Upper lobe of left lung (tissue), 6 donors: ENCODE data around the gene CHAC1. TPM values are rescaled to one million over a fixed set of nuclear protein-coding genes. Genes with fewer than 3 reads are reported as not detected.

ENCODE experiments used
- ATAC-seq, 2 donors: fragments of 200-7000 bp; cut with Tn5 transposase; one replicate each; pipeline ENCODE4 v1.9.1; 2022; ENCODE audit warnings: mild to moderate bottlenecking in 2 of 2, moderate library complexity in 2 of 2; ENCODE audit not compliant: low FRiP score in 2 of 2
- DNase-seq, 2 donors: peaks; one replicate each; pipeline ENCODE4 v3.0.0-alpha.2; 2019 to 2020
- H3K27ac ChIP-seq, 4 donors: fragments of 200-600 bp; sonication (generic); one replicate each; pipeline ENCODE4 v1.5.1; 2016 to 2019
- H3K27me3 ChIP-seq, 4 donors: fragments of 200-600 bp; sonication (generic); one replicate each; pipeline ENCODE4 v1.5.1; 2017 to 2019
- H3K36me3 ChIP-seq, 4 donors: fragments of 200-600 bp; sonication (generic); one replicate each; pipeline ENCODE4 v1.5.1; 2016 to 2019
- H3K4me1 ChIP-seq, 4 donors: fragments of 200-600 bp; sonication (generic); one replicate each; pipeline ENCODE4 v1.5.1; 2018 to 2019
- H3K4me3 ChIP-seq, 4 donors: fragments of 200-600 bp; sonication (generic); one replicate each; pipeline ENCODE4 v1.5.1; 2017 to 2019; ENCODE audit warnings: mild to moderate bottlenecking in 2 of 4, moderate library complexity in 1 of 4
- H3K9me3 ChIP-seq, 4 donors: fragments of 200-600 bp; sonication (generic); one replicate each; pipeline ENCODE4 v1.5.1; 2018 to 2019
- CTCF ChIP-seq, 6 experiments: fragments of 450-650 bp in 4 of 6; fragments of 200-600 bp in 2 of 6; sonication (generic) in 2 of 6; IDR thresholded peaks; one replicate each; pipeline ENCODE4 v1.5.1; 2016 to 2019; ENCODE audit warnings: antibody characterized with exemption in 6 of 6
- EP300 ChIP-seq, 4 donors: sonication (generic); formaldehyde crosslinking; IDR thresholded peaks; one replicate each; pipeline ENCODE4 v1.5.1; 2017; ENCODE audit warnings: antibody characterized with exemption in 4 of 4, control low read depth in 2 of 4
- POLR2A ChIP-seq, 4 donors: fragments of 450-650 bp; IDR thresholded peaks; one replicate each; pipeline ENCODE4 v1.5.1; 2016 to 2017; ENCODE audit warnings: antibody characterized with exemption in 4 of 4, mild to moderate bottlenecking in 2 of 4
- POLR2AphosphoS5 ChIP-seq, 2 donors: sonication (generic); formaldehyde crosslinking; IDR thresholded peaks; one replicate each; pipeline ENCODE4 v1.5.1; 2017; ENCODE audit warnings: antibody characterized with exemption in 2 of 2
- WGBS, 2 donors: methylation state at CpG; one replicate each; pipeline ENCODE4 v1.1.5; 2017 to 2018; 5-methylcytosine and 5-hydroxymethylcytosine counted together
- total RNA-seq, 6 donors: library from RNA; depleted of rRNA in 4 of 6; stranded (reverse); fragments of >200 nt in 4 of 6; gene quantifications; one replicate each; pipeline versions ENCODE4 v1.1.0 to v1.2.1, GENCODE V29; 2016 to 2021
- donor health status: DM: no; HTN: no; CAD: no; lungs with moderate emphysema.
- donor health status: DM: no; HTN: yes; CAD: no; lungs with severe emphysema.

The CHAC1 gene
- total RNA-seq, 6 donors from 2014 or later: 2.6 to 11.1 (median 3.4) TPM

GRCh38 chr15:40908095-40908494 lies 45.2 kb upstream of the CHAC1 start:
- WGBS, 2 donors: 82 to 84% methylated on average over 5 to 7 of the region's 7 CpGs
- H3K27me3 ChIP-seq: no peaks in the 10 kb centered on the region
- H3K4me1 ChIP-seq: peaks cover 60 to 78% (median 74%) of the 10 kb centered on the region in 4 donors
- peak overlapping the region; percentile 89 to 95 (median 92) for H3K27ac ChIP-seq
- H3K9me3 ChIP-seq: no peaks in the 10 kb centered on the region
- ATAC-seq (no peak), DNase-seq (no peak)
- TF ChIP-seq POLR2AphosphoS5 (IDR thresholded peaks at IDR 0.05) (no peak), EP300 (IDR thresholded peaks at IDR 0.05) (no peak), POLR2A (IDR thresholded peaks at IDR 0.05) (no peak), CTCF (IDR thresholded peaks at IDR 0.05) (no peak)
- no peak overlapping the region for H3K4me3 ChIP-seq
- H3K36me3 ChIP-seq: peaks cover 2 to 9% (median 8%) of the 10 kb centered on the region in 4 donors

GRCh38 chr15:40909662-40910630 lies 43.3 kb upstream of the CHAC1 start:
- Histone ChIP-seq H3K27ac (peak overlapping the region; percentile 21 to 93 (median 49)), H3K9me3 (no peaks in the 10 kb centered on the region), H3K36me3 (no peaks in the 10 kb centered on the region), H3K4me1 (peaks cover 42 to 64% (median 61%) of the 10 kb centered on the region in 4 donors), H3K4me3 (no peak overlapping the region), H3K27me3 (no peaks in the 10 kb centered on the region)
- ATAC-seq (no peak), DNase-seq (peak in 1 of 2 donors; percentile 77)
- TF ChIP-seq POLR2AphosphoS5 (IDR thresholded peaks at IDR 0.05) (no peak), POLR2A (IDR thresholded peaks at IDR 0.05) (no peak), CTCF (IDR thresholded peaks at IDR 0.05) (no peak), EP300 (IDR thresholded peaks at IDR 0.05) (no peak)
- 54 to 70% methylated on average over 13 to 17 of the region's 17 CpGs for WGBS, 2 donors

- Histone ChIP-seq H3K9me3 (no peaks in the 10 kb centered on the region), H3K4me3 (no peak overlapping the region), H3K4me1 (peaks cover 30 to 59% (median 57%) of the 10 kb centered on the region in 4 donors), H3K36me3 (no peaks in the 10 kb centered on the region), H3K27me3 (no peaks in the 10 kb centered on the region), H3K27ac (peak overlapping the region; percentile 19 to 74 (median 52))
- no peak for DNase-seq
- ATAC-seq: no peak
- TF ChIP-seq POLR2AphosphoS5 (IDR thresholded peaks at IDR 0.05): no peak
- TF ChIP-seq POLR2A (IDR thresholded peaks at IDR 0.05): no peak
- no peak for TF ChIP-seq CTCF (IDR thresholded peaks at IDR 0.05)
- no peak for TF ChIP-seq EP300 (IDR thresholded peaks at IDR 0.05)
- WGBS, 2 donors: 62 to 65% methylated on average over 6 to 7 of the region's 7 CpGs
Measured at GRCh38 chr15:40911141-40911540, 42.1 kb upstream of the CHAC1 start.

- Histone ChIP-seq H3K27me3 (no peaks in the 10 kb centered on the region), H3K4me1 (peaks cover 24 to 54% (median 52%) of the 10 kb centered on the region in 4 donors), H3K4me3 (no peak overlapping the region), H3K27ac (peak overlapping the region; percentile 19 to 74 (median 52)), H3K9me3 (no peaks in the 10 kb centered on the region), H3K36me3 (no peaks in the 10 kb centered on the region)
- 83 to 84% methylated on average over 2 of the region's 2 CpGs for WGBS, 2 donors
- ATAC-seq (no peak), DNase-seq (no peak)
- TF ChIP-seq CTCF (IDR thresholded peaks at IDR 0.05) (no peak), EP300 (IDR thresholded peaks at IDR 0.05) (no peak), POLR2AphosphoS5 (IDR thresholded peaks at IDR 0.05) (no peak), POLR2A (IDR thresholded peaks at IDR 0.05) (no peak)
Measured at GRCh38 chr15:40911693-40912092, 41.6 kb upstream of the CHAC1 start.
